Inflammatory macrophage (primary cell): Measurements from ENCODE around the gene PFN1.

Experiments
- DNase-seq, 2 donors: peaks; one replicate each; pipeline ENCODE4 v3.0.0-alpha.2; 2020 to 2022

Gene PFN1

GRCh38 chr17:4895657-4896331 is 52.5 kb downstream of the PFN1 start:
- peak; percentile 62 to 67 for DNase-seq
